Heart left ventricle (tissue), 16 donors: ENCODE results near the gene IGSF11. TPM values are rescaled to one million over a fixed set of nuclear protein-coding genes. Genes with fewer than 3 reads are reported as not detected.

ENCODE experiments used
- ATAC-seq, 4 donors: fragments of 200-7000 bp; cut with Tn5 transposase; one replicate each; pipeline ENCODE4 v1.9.1; 2020 to 2022; ENCODE audit warnings: moderate library complexity in 4 of 4, mild to moderate bottlenecking in 3 of 4, moderate number of reproducible peaks in 1 of 4
- DNase-seq, 5 donors: peaks; one replicate each; pipeline ENCODE4 v3.0.0-alpha.2; 2020
- H3K27ac ChIP-seq, 12 donors: fragments of 200-600 bp; sonication (generic) in 4 of 12; one replicate each; pipeline versions ENCODE4 v1.5.0 to v1.8.0; 2016 to 2022; ENCODE audit warnings: mild to moderate bottlenecking in 2 of 12
- H3K27me3 ChIP-seq, 9 donors: fragments of 200-600 bp; sonication (generic) in 2 of 9; one replicate each; pipeline versions ENCODE4 v1.5.1 to v1.8.0; 2016 to 2022; ENCODE audit warnings: mild to moderate bottlenecking in 3 of 9
- H3K36me3 ChIP-seq, 9 donors: fragments of 200-600 bp; sonication (generic) in 2 of 9; one replicate each; pipeline versions ENCODE4 v1.5.0 to v1.8.0; 2018 to 2022; ENCODE audit warnings: mild to moderate bottlenecking in 2 of 9
- H3K4me1 ChIP-seq, 12 donors: fragments of 200-600 bp; sonication (generic) in 4 of 12; one replicate each; pipeline versions ENCODE4 v1.5.0 to v1.8.0; 2016 to 2022; ENCODE audit warnings: mild to moderate bottlenecking in 3 of 12
- H3K4me3 ChIP-seq, 12 donors: fragments of 200-600 bp; sonication (generic) in 4 of 12; one replicate each; pipeline versions ENCODE4 v1.5.0 to v1.8.0; 2017 to 2022; ENCODE audit warnings: mild to moderate bottlenecking in 9 of 12, moderate library complexity in 4 of 12
- H3K9me3 ChIP-seq, 12 donors: fragments of 200-600 bp; sonication (generic) in 4 of 12; one replicate each; pipeline versions ENCODE4 v1.5.0 to v1.8.0; 2016 to 2022; ENCODE audit warnings: mild to moderate bottlenecking in 1 of 12
- POLR2A ChIP-seq, 2 donors: fragments of 450-650 bp; IDR thresholded peaks; one replicate each; pipeline ENCODE4 v1.6.1; 2017; ENCODE audit warnings: antibody characterized with exemption in 2 of 2, mild to moderate bottlenecking in 2 of 2, moderate library complexity in 2 of 2
- WGBS, 4 donors: extraction: QIAGEN DNeasy Blood & Tissue Kit in 2 of 4; methylation state at CpG; one replicate each; pipeline versions ENCODE4 v1.1.5 to v1.1.7; 2013 to 2018; 5-methylcytosine and 5-hydroxymethylcytosine counted together
- intact Hi-C, 10 donors: fragments of 100-400 bp; cut with DNase I; formaldehyde crosslinking; loops; one replicate each; pipeline versions ENCODE4 v1.11.1 to v1.14.2; 2022
- polyA plus RNA-seq, 2 donors: library from polyadenylated mRNA; stranded (reverse); fragments of 200-250 nt; gene quantifications; one replicate each; pipeline ENCODE4 v1.2.3, GENCODE V29; 2013
- total RNA-seq, 9 donors: library from RNA; depleted of rRNA in 2 of 9; stranded (reverse); fragments of >200 nt in 2 of 9; fragmentation: NEBNext Ultra II Directional in 3 of 9; extraction: Animal tissue kit (Norgen Biotek cat#: 25700) in 3 of 9; gene quantifications; one replicate each; pipeline versions ENCODE4 v1.1.0 to v1.2.4, GENCODE V29; 2016 to 2023
- TF ChIP-seq, protein P1 (sequence below), 12 donors: fragments of 200-600 bp; sonication (generic) in 4 of 12; IDR thresholded peaks; one replicate each; pipeline versions ENCODE4 v1.5.0 to v1.8.0; 2018 to 2022; ENCODE audit warnings: antibody characterized with exemption in 12 of 12, mild to moderate bottlenecking in 5 of 12
- donor health status: ischemic (EF 13 %, LVEDD 7.1; RV severe dilation, severe dysfunction).
- donor health status: healthy with polysubstance abuse.
- donor health status: DM: no; HTN: yes; CAD: no.
- donor health status: DM: no; HTN: no; CAD: no.
- donor health status: ischemic (EF 25% LVEDD 6.9; RV normal size, moderate dysfunction).
- donor health status: ischemic (EF 25% LVEDD 5.7; RV mildly dilated, moderate dysfunction).
- donor health status: healthy.
- donor health status: DM: yes; HTN: yes; CAD: no.
- donor health status: ischemic (EF 35%, LVEDD 5.7; RV mildly dilated, moderate dysfunction).
- donor health status: nonischemic (EF 11% LVEDD 7.7; RV severe dilation, severe dysfunction).
- donor health status: DM: yes; HTN: yes; CAD: no.
- donor health status: PGD.
- donor health status: ischemic (EF 29% LVEDD 5.4; RV normal size, mild dysfunction).
- donor health status: nonischemic (EF 23%, LVEDD 6.1; RV moderate dilation, normal function).

The IGSF11 gene
- total and polyA plus RNA-seq, 11 donors = 0.32 to 5.0 (median 1.5) TPM

DNA sequence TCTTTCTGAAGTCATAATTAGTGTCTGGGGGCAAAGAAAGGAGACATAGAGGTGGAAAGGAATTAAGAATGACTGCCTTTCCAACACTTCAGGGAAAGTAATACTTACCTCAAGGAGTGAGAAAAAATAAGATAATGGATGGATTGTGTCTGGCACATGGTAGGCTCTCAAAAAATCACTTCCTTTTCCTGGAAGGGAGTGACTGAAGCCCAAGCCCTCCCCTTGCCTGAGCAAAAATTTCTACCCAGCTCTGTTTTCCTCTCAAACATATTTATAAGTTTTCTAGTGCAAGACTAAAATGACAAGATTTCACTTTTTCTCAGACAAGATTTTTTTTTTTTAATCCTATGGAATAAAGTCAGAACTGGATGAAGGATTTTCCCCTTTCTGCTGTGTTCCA is 145.0 kb downstream of the IGSF11 start:
- Histone ChIP-seq H3K27me3 (peaks cover 0 to 32% (median 7%) of the 10 kb centered on the region in 9 donors), H3K9me3 (no peaks in the 10 kb centered on the region), H3K27ac (no peak overlapping the region), H3K4me1 (no peaks in the 10 kb centered on the region), H3K4me3 (no peak overlapping the region), H3K36me3 (no peaks in the 10 kb centered on the region)
- DNase-seq (no peak), ATAC-seq (no peak)
- no peak for TF ChIP-seq POLR2A (IDR thresholded peaks at IDR 0.05)
- TF ChIP-seq, protein P1, sequence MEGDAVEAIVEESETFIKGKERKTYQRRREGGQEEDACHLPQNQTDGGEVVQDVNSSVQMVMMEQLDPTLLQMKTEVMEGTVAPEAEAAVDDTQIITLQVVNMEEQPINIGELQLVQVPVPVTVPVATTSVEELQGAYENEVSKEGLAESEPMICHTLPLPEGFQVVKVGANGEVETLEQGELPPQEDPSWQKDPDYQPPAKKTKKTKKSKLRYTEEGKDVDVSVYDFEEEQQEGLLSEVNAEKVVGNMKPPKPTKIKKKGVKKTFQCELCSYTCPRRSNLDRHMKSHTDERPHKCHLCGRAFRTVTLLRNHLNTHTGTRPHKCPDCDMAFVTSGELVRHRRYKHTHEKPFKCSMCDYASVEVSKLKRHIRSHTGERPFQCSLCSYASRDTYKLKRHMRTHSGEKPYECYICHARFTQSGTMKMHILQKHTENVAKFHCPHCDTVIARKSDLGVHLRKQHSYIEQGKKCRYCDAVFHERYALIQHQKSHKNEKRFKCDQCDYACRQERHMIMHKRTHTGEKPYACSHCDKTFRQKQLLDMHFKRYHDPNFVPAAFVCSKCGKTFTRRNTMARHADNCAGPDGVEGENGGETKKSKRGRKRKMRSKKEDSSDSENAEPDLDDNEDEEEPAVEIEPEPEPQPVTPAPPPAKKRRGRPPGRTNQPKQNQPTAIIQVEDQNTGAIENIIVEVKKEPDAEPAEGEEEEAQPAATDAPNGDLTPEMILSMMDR (IDR thresholded peaks at IDR 0.05) = no peak
- intact Hi-C loops = loop anchor here in 5 of 10 donors (5.0 to 10.0 kb wide), 5 partner anchors 143 to 495 kb away; partner anchors contain the start of genes B4GALT4 (in 1 of the 5) and IGSF11 (in 1 of the 5)

DNA sequence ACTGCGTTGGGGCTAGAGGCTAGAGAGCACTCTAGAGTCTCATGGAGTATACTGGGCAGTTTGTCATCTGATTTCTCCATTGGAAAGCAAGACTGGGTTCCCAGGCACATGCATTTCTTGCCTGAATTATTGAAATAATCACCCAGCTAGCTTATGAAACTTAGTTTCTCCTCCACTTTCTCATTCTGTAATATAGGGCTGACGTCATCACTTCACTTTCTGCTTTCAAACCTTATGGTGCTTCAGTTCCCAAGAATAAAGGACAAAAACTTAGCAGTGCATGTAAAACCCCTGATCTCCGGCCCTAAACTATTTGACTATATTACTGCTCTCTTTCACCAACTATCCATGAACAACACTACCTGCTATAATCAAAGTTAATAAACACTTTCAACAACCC is 147.9 kb downstream of the IGSF11 start:
- 76 to 88% (median 82%) methylated on average over 3 of the region's 3 CpGs for WGBS, 4 donors
- Histone ChIP-seq H3K4me3 (no peak overlapping the region), H3K36me3 (no peaks in the 10 kb centered on the region), H3K4me1 (no peaks in the 10 kb centered on the region), H3K9me3 (no peaks in the 10 kb centered on the region), H3K27me3 (peaks cover 0 to 25% (median 0%) of the 10 kb centered on the region in 9 donors), H3K27ac (no peak overlapping the region)
- ATAC-seq = no peak
- intact Hi-C loops = loop anchor here in 5 of 10 donors (5.0 to 10.0 kb wide), 5 partner anchors 146 to 498 kb away; partner anchors contain the start of genes B4GALT4 (in 1 of the 5) and IGSF11 (in 1 of the 5)
- DNase-seq = no peak
- TF ChIP-seq, protein P1 (IDR thresholded peaks at IDR 0.05) = no peak
- TF ChIP-seq POLR2A (IDR thresholded peaks at IDR 0.05) = no peak

- WGBS, 4 donors = 0 to 2% (median 1%) methylated on average over 3 of the region's 3 CpGs
- Histone ChIP-seq H3K27ac (no peak overlapping the region), H3K4me3 (no peak overlapping the region), H3K4me1 (peaks cover 0 to 4% (median 0%) of the 10 kb centered on the region in 12 donors), H3K36me3 (no peaks in the 10 kb centered on the region), H3K27me3 (peaks cover 0 to 20% (median 0%) of the 10 kb centered on the region in 9 donors), H3K9me3 (no peaks in the 10 kb centered on the region)
- DNase-seq (peak; percentile 39 to 78 (median 67)), ATAC-seq (peak in 3 of 4 donors; percentile 82 to 90 (median 85))
- intact Hi-C loops = loop anchor here (1.0 to 10.0 kb wide), 13 partner anchors 148 to 798 kb away; partner anchors contain the start of genes IGSF11 (in 8 of the 10) and B4GALT4 (in 2 of the 10)
- TF ChIP-seq POLR2A (IDR thresholded peaks at IDR 0.05) = no peak
- TF ChIP-seq, protein P1 (IDR thresholded peaks at IDR 0.05) = peak; percentile 67 to 90 (median 84)
These were observed 149.9 kb downstream of the IGSF11 start for GRCh38 chr3:118884748-118885206.

- no peak for TF ChIP-seq POLR2A (IDR thresholded peaks at IDR 0.05)
- TF ChIP-seq, protein P1 (IDR thresholded peaks at IDR 0.05) = peak; percentile 63 to 83 (median 76)
- Histone ChIP-seq H3K4me1 (peaks cover 0 to 10% (median 0%) of the 10 kb centered on the region in 12 donors), H3K27me3 (peaks cover 0 to 16% (median 0%) of the 10 kb centered on the region in 9 donors), H3K9me3 (no peaks in the 10 kb centered on the region), H3K36me3 (no peaks in the 10 kb centered on the region), H3K27ac (no peak overlapping the region), H3K4me3 (no peak overlapping the region)
- WGBS, 4 donors = 71 to 76% (median 75%) methylated on average over 3 of the region's 3 CpGs
- DNase-seq (peak in 4 of 5 donors; percentile 37 to 59 (median 55)), ATAC-seq (peak in 3 of 4 donors; percentile 61 to 73 (median 70))
- intact Hi-C loops = loop anchor here in 9 of 10 donors (1.0 to 10.0 kb wide), 10 partner anchors 216 to 800 kb away; partner anchors contain the start of gene B4GALT4 (in 2 of the 9)
These were observed 152.2 kb downstream of the IGSF11 start for GRCh38 chr3:118882353-118882947.
